H1 (cell line): ENCODE data around the gene TRABD2B. TPM values are rescaled to one million over a fixed set of nuclear protein-coding genes. Genes with fewer than 3 reads are reported as not detected.

ENCODE experiments used
- CTCF ChIA-PET: fragments of 300-600 bp; sonication (Branson Sonifier 250); formaldehyde crosslinking; loops from one replicate; lab custom pipeline; 2021; ENCODE audit not compliant: partially characterized antibody; lab: Charles Lee
- POLR2A ChIA-PET: fragments of 300-600 bp; sonication (Branson Sonifier 250); formaldehyde crosslinking; loops from one replicate; lab custom pipeline; 2021; ENCODE audit warnings: inconsistent platforms; ENCODE audit not compliant: partially characterized antibody; lab: Charles Lee
- DNase-seq, 2 experiments: peaks; one replicate each; pipeline versions ENCODE4 v3.0.0 to v3.0.0-alpha.2; 2010 to 2022; ENCODE audit warnings: low spot score in 2 of 2, low read depth in 1 of 2, mixed read lengths in 1 of 2
- FAIRE-seq: peaks from 2 replicates; lab custom pipeline; 2011; peaks lifted over from hg19 to GRCh38; lab: Jason Lieb, UNC
- H2AFZ ChIP-seq: 2 replicates; pipeline ENCODE4 v1.8.1; 2012; ENCODE audit warnings: low read length, inconsistent platforms
- H2AK5ac ChIP-seq: 2 replicates; pipeline ENCODE4 v1.6.1; 2013; ENCODE audit warnings: low read depth, low read length
- H2BK120ac ChIP-seq: replicated peaks from 2 replicates; pipeline ENCODE3; 2013; ENCODE audit warnings: low read depth, low read length, inconsistent platforms
- H2BK12ac ChIP-seq: 2 replicates; pipeline ENCODE4 v1.6.1; 2013; ENCODE audit warnings: low read depth, low read length
- H2BK15ac ChIP-seq: 2 replicates; pipeline ENCODE4 v1.6.1; 2013; ENCODE audit warnings: low read length
- H2BK20ac ChIP-seq: 2 replicates; pipeline ENCODE4 v1.6.1; 2013; ENCODE audit warnings: low read length
- H2BK5ac ChIP-seq: 2 replicates; pipeline ENCODE4 v1.6.1; 2013; ENCODE audit warnings: low read depth, low read length
- H3K14ac ChIP-seq: 2 replicates; pipeline ENCODE4 v1.6.1; 2013; ENCODE audit warnings: inconsistent platforms; ENCODE audit not compliant: insufficient read length
- H3K18ac ChIP-seq: 2 replicates; pipeline ENCODE4 v1.6.1; 2013; ENCODE audit warnings: low read length; ENCODE audit errors: extremely low read depth
- H3K23ac ChIP-seq: 2 replicates; pipeline ENCODE4 v1.6.1; 2013; ENCODE audit warnings: inconsistent platforms; ENCODE audit not compliant: insufficient read length
- H3K23me2 ChIP-seq: 2 replicates; pipeline ENCODE4 v1.6.1; 2013; ENCODE audit warnings: low read depth, low read length
- H3K27ac ChIP-seq: 2 replicates; pipeline ENCODE4 v1.6.1; 2011; ENCODE audit warnings: low read depth, low read length, inconsistent platforms
- H3K27me3 ChIP-seq, 4 experiments: replicated peaks in 1 of 4; 1 replicate in 1 of 4; 2 replicates in 3 of 4; pipeline versions ENCODE4 v1.6.1 to v1.8.1; 2011 to 2013; ENCODE audit warnings: low read length in 3 of 4, mild to moderate bottlenecking in 3 of 4, inconsistent platforms in 2 of 4, mixed read lengths in 2 of 4, moderate library complexity in 1 of 4; ENCODE audit not compliant: control insufficient read depth in 3 of 4, insufficient read depth in 3 of 4; ENCODE audit errors: extremely low read depth in 1 of 4
- H3K36me3 ChIP-seq, 4 experiments: 2 replicates each; pipeline versions ENCODE4 v1.6.1 to v1.8.1; 2011 to 2013; ENCODE audit warnings: mild to moderate bottlenecking in 4 of 4, low read length in 3 of 4, moderate library complexity in 2 of 4, control low read depth in 1 of 4, inconsistent platforms in 1 of 4; ENCODE audit not compliant: insufficient read depth in 4 of 4, control insufficient read depth in 2 of 4
- H3K4ac ChIP-seq: replicated peaks from 2 replicates; pipeline ENCODE3; 2013; ENCODE audit warnings: low read length, low read depth, mixed read lengths, inconsistent platforms; ENCODE audit not compliant: insufficient read length
- H3K4me1 ChIP-seq, 4 experiments: replicated peaks in 1 of 4; 1 replicate in 1 of 4; 2 replicates in 3 of 4; pipeline versions ENCODE4 v1.6.1 to v1.8.1; 2011 to 2013; ENCODE audit warnings: low read length in 3 of 4, inconsistent platforms in 2 of 4, mixed read lengths in 1 of 4; ENCODE audit not compliant: insufficient read depth in 4 of 4, control insufficient read depth in 3 of 4
- H3K4me2 ChIP-seq, 2 experiments: 2 replicates each; pipeline versions ENCODE4 v1.6.1 to v1.8.1; 2011 to 2013; ENCODE audit warnings: low read depth in 2 of 2, low read length in 2 of 2, control low read depth in 1 of 2, inconsistent platforms in 1 of 2, mild to moderate bottlenecking in 1 of 2; ENCODE audit not compliant: insufficient read depth in 1 of 2
- H3K4me3 ChIP-seq, 4 experiments: fragments of 200-600, 300-600 bp in 1 of 4; sonication (generic), shearing (Covaris generic), sonication (Bioruptor Twin) in 1 of 4; 2 replicates each; pipeline versions ENCODE4 v1.5.1 to v1.8.1; 2011 to 2016; ENCODE audit warnings: low read length in 4 of 4, low read depth in 3 of 4, control low read depth in 2 of 4, inconsistent platforms in 2 of 4, mild to moderate bottlenecking in 2 of 4, mixed read lengths in 1 of 4, moderate library complexity in 1 of 4; ENCODE audit not compliant: insufficient read depth in 2 of 4; ENCODE audit errors: extremely low read depth in 1 of 4
- H3K56ac ChIP-seq: replicated peaks from 2 replicates; pipeline ENCODE3; 2013; ENCODE audit warnings: low read depth, mild to moderate bottlenecking, mixed read lengths, low read length, inconsistent platforms; ENCODE audit not compliant: insufficient read length
- H3K79me1 ChIP-seq: 2 replicates; pipeline ENCODE4 v1.6.1; 2013; ENCODE audit warnings: low read depth, low read length, control low read depth
- H3K79me2 ChIP-seq, 2 experiments: 2 replicates each; pipeline versions ENCODE4 v1.6.1 to v1.8.1; 2012 to 2013; ENCODE audit warnings: low read length in 2 of 2, mild to moderate bottlenecking in 2 of 2, inconsistent platforms in 1 of 2; ENCODE audit not compliant: insufficient read depth in 2 of 2, control insufficient read depth in 1 of 2
- H3K9ac ChIP-seq, 4 experiments: replicated peaks in 1 of 4; 1 replicate in 1 of 4; 2 replicates in 3 of 4; pipeline versions ENCODE4 v1.6.1 to v1.8.1; 2011 to 2013; ENCODE audit warnings: low read depth in 3 of 4, low read length in 3 of 4, control low read depth in 2 of 4, mild to moderate bottlenecking in 2 of 4, moderate library complexity in 2 of 4, inconsistent platforms in 1 of 4; ENCODE audit errors: extremely low read depth in 1 of 4
- H3K9me3 ChIP-seq, 2 experiments: 2 replicates each; pipeline versions ENCODE4 v1.6.1 to v1.8.1; 2012 to 2013; ENCODE audit warnings: mild to moderate bottlenecking in 2 of 2, moderate library complexity in 2 of 2, control low read depth in 1 of 2, inconsistent platforms in 1 of 2, low read depth in 1 of 2, low read length in 1 of 2, mixed read lengths in 1 of 2; ENCODE audit not compliant: insufficient read depth in 2 of 2
- H4K20me1 ChIP-seq, 2 experiments: replicated peaks in 1 of 2; 2 replicates each; pipeline versions ENCODE3 to v1.8.1; 2011 to 2013; ENCODE audit warnings: inconsistent platforms in 2 of 2, low read length in 2 of 2, mild to moderate bottlenecking in 1 of 2; ENCODE audit not compliant: insufficient read depth in 2 of 2, control insufficient read depth in 1 of 2
- H4K5ac ChIP-seq: 2 replicates; pipeline ENCODE4 v1.6.1; 2013; ENCODE audit warnings: low read length, low read depth, mixed read lengths, inconsistent platforms; ENCODE audit not compliant: insufficient read length
- H4K8ac ChIP-seq: 2 replicates; pipeline ENCODE4 v1.8.0; 2013; ENCODE audit warnings: mild to moderate bottlenecking, moderate library complexity, low read length, inconsistent platforms; ENCODE audit not compliant: insufficient read depth; ENCODE audit errors: extremely low read depth
- H4K91ac ChIP-seq: replicated peaks from 2 replicates; pipeline ENCODE3; 2013; ENCODE audit warnings: low read length, mixed read lengths, inconsistent platforms; ENCODE audit not compliant: insufficient read length
- ATF2 ChIP-seq: IDR thresholded peaks from 2 replicates; pipeline ENCODE4 v1.6.1; 2012; ENCODE audit warnings: low read length, inconsistent platforms
- KDM1A ChIP-seq: fragments of 200-600, 300-600 bp; sonication (generic); IDR thresholded peaks from 2 replicates; pipeline ENCODE4 v1.7.1; 2016; ENCODE audit warnings: mild to moderate bottlenecking, low read length, borderline replicate concordance
- MAX ChIP-seq: IDR thresholded peaks from 2 replicates; pipeline ENCODE4 v1.6.1; 2012; ENCODE audit warnings: inconsistent platforms
- NANOG ChIP-seq: IDR thresholded peaks from 2 replicates; pipeline ENCODE4 v1.6.1; 2011; ENCODE audit warnings: low read length, low read depth, mild to moderate bottlenecking, inconsistent platforms; ENCODE audit not compliant: insufficient read depth, poor library complexity, severe bottlenecking
- POU5F1 ChIP-seq: IDR thresholded peaks from 2 replicates; pipeline ENCODE4 v1.6.1; 2011; ENCODE audit warnings: low read depth, mild to moderate bottlenecking, low read length, moderate library complexity
- TAF7 ChIP-seq: optimal IDR thresholded peaks from 2 replicates; pipeline ENCODE3; 2011; ENCODE audit warnings: low read depth, mild to moderate bottlenecking, inconsistent platforms, low read length, moderate library complexity, borderline replicate concordance
- TCF12 ChIP-seq: IDR thresholded peaks from 2 replicates; pipeline ENCODE4 v1.6.1; 2011; ENCODE audit warnings: low read depth, mild to moderate bottlenecking, low read length
- whole genome bisulfite sequencing, 2 experiments: shearing (Covaris generic) in 1 of 2; methylation state at CpG; one replicate each; pipeline versions ENCODE4 v1.1.6 to v1.1.7; 2013 to 2015; ENCODE audit warnings: low lambda C conversion rate in 2 of 2, mixed read lengths in 2 of 2, inconsistent platforms in 1 of 2, low coverage in 1 of 2, missing lambda C conversion rate in 1 of 2; ENCODE audit not compliant: insufficient replicate concordance in 2 of 2, insufficient coverage in 1 of 2, insufficient read length in 1 of 2; ENCODE audit errors: extremely low coverage in 1 of 2, missing lambda C conversion rate in 1 of 2; 5-methylcytosine and 5-hydroxymethylcytosine counted together
- polyA plus RNA-seq, 7 experiments: library from polyadenylated mRNA; depleted of rRNA in 3 of 7; stranded (reverse) in 5 of 7; unstranded in 2 of 7; fragments of >200 nt in 5 of 7; fragments of 200-250 nt in 2 of 7; gene quantifications; 1 replicate in 5 of 7; 2 replicates in 1 of 7; 4 replicates in 1 of 7; pipeline versions ENCODE4 v1.2.1 to v1.2.3, GENCODE V29; 2011 to 2013; ENCODE audit warnings: missing spikeins in 2 of 7, mixed read lengths in 2 of 7
- total RNA-seq: library from RNA; stranded (reverse); fragmentation: NEBNext Ultra II Directional; extraction: Animal tissue kit (Norgen Biotek cat#: 25700); gene quantifications from 2 replicates; pipeline ENCODE4 v1.2.1, GENCODE V29; 2021

Gene TRABD2B
- total and polyA plus RNA-seq, 2 of the 8 experiments (the other 6 are each of a cell fraction or from before 2014, with no cell fraction given), result 0.95 to 3.4 TPM

GRCh38 chr1:47827109-47827508 is 170.1 kb downstream of the TRABD2B start:
- Histone ChIP-seq H2BK120ac (no peak overlapping the region), H3K14ac (no peak overlapping the region), H3K4me3 (no peak overlapping the region), H4K91ac (no peak overlapping the region), H3K4me1 (peaks cover 3 to 11% (median 6%) of the 10 kb centered on the region in 4 experiments; a peak in 6 of 7 replicates), H3K4me2 (no peak overlapping the region), H4K5ac (no peak overlapping the region), H2BK5ac (no peak overlapping the region), H3K36me3 (no peaks in the 10 kb centered on the region), H3K23me2 (no peaks in the 10 kb centered on the region), H3K18ac (no peak overlapping the region), H3K27me3 (no peaks in the 10 kb centered on the region), H3K27ac (no peak overlapping the region), H4K20me1 (peaks cover 0 to 3% of the 10 kb centered on the region in 2 experiments), H3K9ac (no peak overlapping the region), H3K79me2 (no peaks in the 10 kb centered on the region), H2BK20ac (no peak overlapping the region), H3K56ac (no peak overlapping the region), H3K9me3 (no peaks in the 10 kb centered on the region), H2AFZ (no peak overlapping the region), H2AK5ac (no peak overlapping the region), H2BK12ac (no peak overlapping the region), H3K79me1 (no peaks in the 10 kb centered on the region; the same call in none of the 2 replicates), H4K8ac (no peak overlapping the region), H3K23ac (no peak overlapping the region), H3K4ac (no peak overlapping the region), H2BK15ac (no peak overlapping the region; the same call in 1 of the 2 replicates)
- ChIA-PET CTCF (interaction anchor here (2.1 kb wide), 1 partner anchor 15 kb away, joined by 5 read pairs; no protein-coding TSS in a partner anchor), POLR2A (interaction anchor here (0.6 kb wide), 1 partner anchor 9 kb away, joined by 3 read pairs; no protein-coding TSS in a partner anchor)
- FAIRE-seq (no peak), DNase-seq (no peak)
- 96% methylated on average over 6 of the region's 6 CpGs; no CpG with 5 or more reads in 1 of the 2 experiments for WGBS, 2 experiments
- TF ChIP-seq TCF12 (no peak), ATF2 (no peak), KDM1A (no peak), MAX (no peak), TAF7 (no peak), POU5F1 (no peak), NANOG (no peak)
